Retinal pigment epithelial cell (primary cell): ENCODE measurements around the gene ZNF630.

Experiments used
- DNase-seq: peaks from one replicate; pipeline ENCODE4 v3.0.0-alpha.2; 2010; ENCODE audit warnings: low read depth
- H3K4me3 ChIP-seq: 2 replicates; pipeline ENCODE4 v1.5.1; 2011; ENCODE audit warnings: mild to moderate bottlenecking, low read length, control low read depth, moderate library complexity
- CTCF ChIP-seq: conservative IDR thresholded peaks from 2 replicates; pipeline ENCODE4 v1.5.1; 2011; ENCODE audit warnings: low read depth, low read length, control low read depth, inconsistent platforms

Gene ZNF630

GRCh38 chrX:48083706-48084105 lies 12.3 kb upstream of the ZNF630 start:
- TF ChIP-seq CTCF, result no peak
- no peak for DNase-seq

DNA sequence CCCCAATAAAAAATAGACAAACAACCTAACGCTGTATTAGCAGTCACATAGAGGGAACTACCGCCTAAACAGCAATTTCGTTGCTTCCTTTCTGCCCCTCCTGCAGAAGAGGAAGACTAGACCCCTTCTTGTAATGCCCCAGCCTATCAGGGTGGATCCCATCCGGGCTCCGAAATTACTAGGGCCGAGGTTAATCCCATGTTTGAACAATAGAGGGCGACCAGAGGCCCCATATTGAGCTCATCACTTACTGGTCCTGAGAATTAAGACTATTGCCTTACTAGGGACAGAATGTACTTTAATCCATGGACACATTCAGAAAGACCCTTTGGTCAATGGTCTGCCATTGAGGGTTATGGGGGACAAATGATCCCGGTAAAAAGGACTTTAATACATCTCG lies 11.8 kb upstream of the ZNF630 start:
- no peak overlapping the region for H3K4me3 ChIP-seq
- no peak for DNase-seq
- peak; percentile 61 for TF ChIP-seq CTCF

More at GRCh38 chrX:48083706-48084105, 12.3 kb upstream of the ZNF630 start:
- H3K4me3 ChIP-seq, result no peak overlapping the region

DNA sequence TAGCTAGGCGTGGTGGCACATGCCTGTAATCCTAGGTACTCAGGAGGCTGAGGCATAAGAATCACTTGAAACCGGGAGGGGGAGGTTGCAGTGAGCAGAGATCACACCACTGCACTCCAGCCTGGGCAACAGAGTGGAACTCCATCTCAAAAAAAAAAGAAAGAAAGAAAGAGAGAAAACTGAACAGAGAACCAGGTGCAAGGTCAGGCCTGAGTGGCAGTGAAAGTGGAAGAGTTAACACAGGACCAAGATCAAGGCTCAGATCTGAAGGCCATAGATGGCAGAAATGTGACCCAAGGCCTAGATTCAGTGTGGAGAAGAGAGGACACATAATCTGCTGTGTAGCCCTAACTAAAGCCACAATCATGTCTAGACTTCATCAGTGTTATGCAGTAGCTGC lies 4.9 kb upstream of the ZNF630 start:
- H3K4me3 ChIP-seq, result no peak overlapping the region
- TF ChIP-seq CTCF, result no peak
- no peak for DNase-seq

- H3K4me3 ChIP-seq, result peak overlapping the region; percentile 74
- TF ChIP-seq CTCF, result no peak
- DNase-seq, result no peak
Measured at GRCh38 chrX:48071986-48072605, 656 bp upstream of the ZNF630 start.

- DNase-seq, result no peak
- no peak overlapping the region for H3K4me3 ChIP-seq
- no peak for TF ChIP-seq CTCF
Measured at GRCh38 chrX:48068096-48068887, 3.1 kb downstream of the ZNF630 start.

- H3K4me3 ChIP-seq, result no peak overlapping the region
- no peak for TF ChIP-seq CTCF
- no peak for DNase-seq
Measured at GRCh38 chrX:48064261-48064660, 7.2 kb downstream of the ZNF630 start.

DNA sequence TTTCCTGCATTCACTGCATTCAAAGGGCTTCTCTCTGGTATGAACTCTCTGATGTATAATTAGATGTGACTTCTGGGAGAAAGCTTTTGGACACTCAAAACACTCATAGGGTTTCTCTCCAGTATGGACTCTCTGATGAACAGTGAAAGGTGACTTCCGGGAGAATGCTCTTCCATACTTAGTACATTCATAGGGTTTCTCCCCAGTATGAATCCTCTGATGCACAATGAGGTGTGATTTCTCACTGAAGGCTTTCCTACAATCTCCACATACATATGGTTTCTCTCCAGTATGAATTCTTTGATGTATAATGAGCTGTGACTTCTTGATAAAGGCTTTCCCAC lies 12.2 kb downstream of the ZNF630 start:
- TF ChIP-seq CTCF, result no peak
- no peak overlapping the region for H3K4me3 ChIP-seq
- no peak for DNase-seq
